Breast epithelium (tissue), 4 donors: ENCODE results near the gene LEPROT. TPM values are rescaled to one million over a fixed set of nuclear protein-coding genes. Genes with fewer than 3 reads are reported as not detected.

ENCODE experiments used
- DNase-seq, 2 donors: peaks; one replicate each; pipeline ENCODE4 v3.0.0-alpha.2; 2019; ENCODE audit warnings: low spot score in 2 of 2
- H3K27ac ChIP-seq, 2 donors: fragments of 200-600 bp; sonication (generic) in 1 of 2; one replicate each; pipeline ENCODE4 v1.5.1; 2016 to 2019; ENCODE audit warnings: mild to moderate bottlenecking in 1 of 2
- H3K27me3 ChIP-seq, 2 donors: fragments of 200-600 bp; sonication (generic) in 1 of 2; one replicate each; pipeline versions ENCODE4 v1.5.1 to v1.6.0; 2017 to 2019; ENCODE audit warnings: control low read depth in 1 of 2, mild to moderate bottlenecking in 1 of 2
- H3K36me3 ChIP-seq: fragments of 200-600 bp; one replicate; pipeline ENCODE4 v1.5.1; 2019
- H3K4me1 ChIP-seq, 2 donors: fragments of 200-600 bp; sonication (generic); one replicate each; pipeline ENCODE4 v1.5.1; 2016 to 2019; ENCODE audit warnings: control low read depth in 1 of 2
- H3K4me3 ChIP-seq, 3 donors: fragments of 200-600 bp; sonication (generic); 1 replicate in 2 of 3; 2 replicates in 1 of 3; pipeline ENCODE4 v1.5.1; 2016 to 2019; ENCODE audit warnings: mild to moderate bottlenecking in 3 of 3, moderate library complexity in 2 of 3
- H3K9me3 ChIP-seq, 2 donors: fragments of 200-600 bp; sonication (generic) in 1 of 2; one replicate each; pipeline ENCODE4 v1.5.1; 2016 to 2019; ENCODE audit warnings: control low read depth in 1 of 2
- CTCF ChIP-seq, 3 donors: fragments of 450-650 bp; IDR thresholded peaks; one replicate each; pipeline ENCODE4 v1.5.1; 2016 to 2017; ENCODE audit warnings: antibody characterized with exemption in 3 of 3, mild to moderate bottlenecking in 3 of 3, moderate library complexity in 3 of 3
- POLR2A ChIP-seq: fragments of 450-650 bp; IDR thresholded peaks from one replicate; pipeline ENCODE4 v1.6.1; 2016; ENCODE audit warnings: antibody characterized with exemption, mild to moderate bottlenecking, moderate library complexity
- POLR2AphosphoS5 ChIP-seq, 3 donors: sonication (generic); formaldehyde crosslinking; IDR thresholded peaks; one replicate each; pipeline ENCODE4 v1.6.1; 2017; ENCODE audit warnings: antibody characterized with exemption in 3 of 3
- intact Hi-C: fragments of 100-400 bp; cut with DNase I; formaldehyde crosslinking; loops from one replicate; pipeline ENCODE4 v1.15.1; 2023; ENCODE audit warnings: low total_unique reads
- total RNA-seq, 3 donors: library from RNA; depleted of rRNA; stranded (reverse); fragments of >200 nt; gene quantifications; one replicate each; pipeline ENCODE4 v1.1.0, GENCODE V29; 2016

The LEPROT gene
- total RNA-seq, 3 donors from 2014 or later = 71.1 to 103 (median 75.5) TPM

GRCh38 chr1:65392497-65392896 lies 28.0 kb upstream of the LEPROT start:
- Histone ChIP-seq H3K4me3 (no peak overlapping the region), H3K36me3 (no peaks in the 10 kb centered on the region), H3K4me1 (no peaks in the 10 kb centered on the region), H3K9me3 (no peaks in the 10 kb centered on the region), H3K27me3 (no peaks in the 10 kb centered on the region), H3K27ac (no peak overlapping the region)
- TF ChIP-seq CTCF (IDR thresholded peaks at IDR 0.05) = no peak
- no peak for TF ChIP-seq POLR2AphosphoS5 (IDR thresholded peaks at IDR 0.05)
- TF ChIP-seq POLR2A = no peak
- intact Hi-C loops = no loop called here
- no peak for DNase-seq

- Histone ChIP-seq H3K27me3 (no peaks in the 10 kb centered on the region), H3K36me3 (no peaks in the 10 kb centered on the region), H3K4me1 (no peaks in the 10 kb centered on the region), H3K4me3 (no peak overlapping the region), H3K27ac (no peak overlapping the region), H3K9me3 (no peaks in the 10 kb centered on the region)
- no peak for DNase-seq
- TF ChIP-seq POLR2A = no peak
- no peak for TF ChIP-seq CTCF (IDR thresholded peaks at IDR 0.05)
- TF ChIP-seq POLR2AphosphoS5 (IDR thresholded peaks at IDR 0.05) = no peak
- intact Hi-C loops = no loop called here
These were observed 27.1 kb upstream of the LEPROT start for GRCh38 chr1:65393347-65393746.

- no peaks in the 10 kb centered on the region for H3K9me3 ChIP-seq
- H3K27me3 ChIP-seq = no peaks in the 10 kb centered on the region
- TF ChIP-seq POLR2A (no peak), POLR2AphosphoS5 (IDR thresholded peaks at IDR 0.05) (no peak), CTCF (IDR thresholded peaks at IDR 0.05) (no peak)
- H3K4me1 ChIP-seq = no peaks in the 10 kb centered on the region
- intact Hi-C loops = no loop called here
- no peak overlapping the region for H3K4me3 ChIP-seq
- H3K36me3 ChIP-seq = no peaks in the 10 kb centered on the region
- no peak for DNase-seq
- no peak overlapping the region for H3K27ac ChIP-seq
These were observed 26.5 kb upstream of the LEPROT start for GRCh38 chr1:65393928-65394327.

GRCh38 chr1:65395887-65396612 lies 24.4 kb upstream of the LEPROT start:
- Histone ChIP-seq H3K36me3 (no peaks in the 10 kb centered on the region), H3K4me1 (no peaks in the 10 kb centered on the region), H3K4me3 (no peak overlapping the region), H3K9me3 (no peaks in the 10 kb centered on the region), H3K27ac (no peak overlapping the region), H3K27me3 (no peaks in the 10 kb centered on the region)
- no peak for DNase-seq
- no peak for TF ChIP-seq CTCF (IDR thresholded peaks at IDR 0.05)
- no peak for TF ChIP-seq POLR2A
- TF ChIP-seq POLR2AphosphoS5 (IDR thresholded peaks at IDR 0.05) = no peak
- intact Hi-C loops = no loop called here

- intact Hi-C loops = no loop called here
- H3K27ac ChIP-seq = no peak overlapping the region
These were observed 22.4 kb upstream of the LEPROT start for GRCh38 chr1:65398083-65398482.

More at GRCh38 chr1:65398083-65398482, 22.4 kb upstream of the LEPROT start:
- no peaks in the 10 kb centered on the region for H3K27me3 ChIP-seq
- H3K36me3 ChIP-seq = no peaks in the 10 kb centered on the region
- H3K4me1 ChIP-seq = no peaks in the 10 kb centered on the region
- TF ChIP-seq POLR2AphosphoS5 (IDR thresholded peaks at IDR 0.05) = no peak
- no peak for TF ChIP-seq CTCF (IDR thresholded peaks at IDR 0.05)
- no peak for TF ChIP-seq POLR2A
- no peak for DNase-seq
- H3K9me3 ChIP-seq = no peaks in the 10 kb centered on the region
- H3K4me3 ChIP-seq = no peak overlapping the region
